ENCODE results near the gene RNU6-9.
A peak's percentile ranks its signal among the peaks of the same experiment; 100 is the strongest.

Gene RNU6-9

GRCh38 chr19:879711-880438 is 13.4 kb upstream of the RNU6-9 start:
- TF ChIP-seq, protein P1, sequence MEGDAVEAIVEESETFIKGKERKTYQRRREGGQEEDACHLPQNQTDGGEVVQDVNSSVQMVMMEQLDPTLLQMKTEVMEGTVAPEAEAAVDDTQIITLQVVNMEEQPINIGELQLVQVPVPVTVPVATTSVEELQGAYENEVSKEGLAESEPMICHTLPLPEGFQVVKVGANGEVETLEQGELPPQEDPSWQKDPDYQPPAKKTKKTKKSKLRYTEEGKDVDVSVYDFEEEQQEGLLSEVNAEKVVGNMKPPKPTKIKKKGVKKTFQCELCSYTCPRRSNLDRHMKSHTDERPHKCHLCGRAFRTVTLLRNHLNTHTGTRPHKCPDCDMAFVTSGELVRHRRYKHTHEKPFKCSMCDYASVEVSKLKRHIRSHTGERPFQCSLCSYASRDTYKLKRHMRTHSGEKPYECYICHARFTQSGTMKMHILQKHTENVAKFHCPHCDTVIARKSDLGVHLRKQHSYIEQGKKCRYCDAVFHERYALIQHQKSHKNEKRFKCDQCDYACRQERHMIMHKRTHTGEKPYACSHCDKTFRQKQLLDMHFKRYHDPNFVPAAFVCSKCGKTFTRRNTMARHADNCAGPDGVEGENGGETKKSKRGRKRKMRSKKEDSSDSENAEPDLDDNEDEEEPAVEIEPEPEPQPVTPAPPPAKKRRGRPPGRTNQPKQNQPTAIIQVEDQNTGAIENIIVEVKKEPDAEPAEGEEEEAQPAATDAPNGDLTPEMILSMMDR (conservative IDR thresholded peaks at IDR 0.05; ENCODE audit: low read depth) = no peak
- ChIA-PET CTCF (interaction anchor here (0.6 kb wide), 2 partner anchors 42 to 730 kb away, joined by 4 read pairs; no protein-coding TSS in a partner anchor), POLR2A (ENCODE audit: low non-redundant PET) (interaction anchor here (0.5 to 0.6 kb wide), 2 partner anchors 11 to 17 kb away, joined by 4 read pairs; no protein-coding TSS in a partner anchor)
- H3K27ac ChIP-seq = 0 out of 2 replicates have a peak overlapping the region, but pooled peaks have one; percentile 13
- no peak for DNase-seq (ENCODE audit: low spot score)

DNA sequence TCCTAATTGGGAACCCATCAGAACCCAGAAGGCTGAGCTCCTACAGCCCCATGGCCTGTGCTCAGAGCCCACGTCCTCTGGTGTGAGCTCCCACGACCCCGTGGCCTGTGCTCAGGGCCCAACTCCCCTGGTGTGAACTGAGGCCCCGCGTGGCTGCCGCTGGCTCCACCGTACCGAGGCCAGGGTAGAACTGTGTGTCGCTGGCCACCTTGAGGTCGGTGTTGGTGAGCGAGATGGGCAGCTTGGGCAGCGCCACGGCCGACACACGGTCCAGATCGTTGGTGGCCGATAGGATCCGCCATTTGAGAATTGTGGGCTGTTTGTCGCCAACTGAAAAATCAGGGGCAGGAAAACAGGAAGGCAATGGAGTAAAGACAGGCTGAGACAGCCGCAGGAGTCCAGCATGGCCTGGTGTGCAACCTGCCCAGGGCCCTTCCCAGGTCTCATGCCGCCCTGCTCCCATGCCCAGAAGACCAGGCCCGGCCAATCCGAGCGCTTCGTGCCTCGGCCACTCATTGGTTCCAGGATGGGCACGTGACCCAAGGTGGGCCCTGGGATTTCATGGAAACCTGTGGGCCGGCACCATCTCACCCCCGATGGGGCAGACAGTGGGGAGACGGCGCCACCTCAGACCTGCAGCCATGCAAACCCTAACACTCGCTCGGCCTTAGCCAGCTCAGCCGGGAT is 11.8 kb upstream of the RNU6-9 start:
- H3K27ac ChIP-seq = peak overlapping the region; percentile 13; the same call in 1 of the 2 replicates
- CTCF ChIA-PET = no interaction called here
- TF ChIP-seq, protein P1 (conservative IDR thresholded peaks at IDR 0.05; ENCODE audit: low read depth) = no peak
- POLR2A ChIA-PET (ENCODE audit: low non-redundant PET) = no interaction called here
- no peak for DNase-seq (ENCODE audit: low spot score)

DNA sequence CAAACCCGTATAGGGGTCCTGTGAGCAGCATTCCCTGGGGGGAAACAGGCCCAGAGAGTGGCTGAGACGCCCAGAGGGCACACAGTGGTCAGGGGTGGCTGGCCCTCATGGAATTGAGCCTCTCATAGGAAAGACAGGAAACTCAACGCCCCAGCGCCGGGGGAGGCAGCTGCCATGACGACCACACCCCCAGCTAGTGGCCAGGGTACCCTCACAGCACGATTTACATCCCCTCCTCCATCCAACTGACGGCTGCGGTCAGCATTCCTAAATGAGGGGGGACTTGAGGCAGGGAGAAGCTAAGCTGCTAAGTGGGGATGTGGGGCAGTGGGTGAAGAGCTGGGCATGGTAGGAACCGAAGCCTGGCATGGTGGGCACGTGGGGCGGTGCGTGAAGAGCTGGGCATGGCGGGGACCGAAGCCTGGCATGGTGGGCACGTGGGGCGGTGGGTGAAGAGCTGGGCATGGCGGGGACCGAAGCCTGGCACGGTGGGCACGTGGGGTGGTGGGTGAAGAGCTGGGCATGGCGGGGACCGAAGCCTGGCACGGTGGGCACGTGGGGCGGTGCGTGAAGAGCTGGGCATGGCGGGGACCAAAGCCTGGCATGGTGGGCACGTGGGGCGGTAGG is 10.3 kb upstream of the RNU6-9 start:
- peak overlapping the region; percentile 13; the same call in 1 of the 2 replicates for H3K27ac ChIP-seq
- TF ChIP-seq, protein P1 (conservative IDR thresholded peaks at IDR 0.05; ENCODE audit: low read depth) = no peak
- no peak for DNase-seq (ENCODE audit: low spot score)
- ChIA-PET CTCF (interaction anchor here (0.5 to 1.3 kb wide), 10 partner anchors 8 to 473 kb away, joined by 3 to 7 read pairs (median 4); no protein-coding TSS in a partner anchor), POLR2A (ENCODE audit: low non-redundant PET) (no interaction called here)

DNA sequence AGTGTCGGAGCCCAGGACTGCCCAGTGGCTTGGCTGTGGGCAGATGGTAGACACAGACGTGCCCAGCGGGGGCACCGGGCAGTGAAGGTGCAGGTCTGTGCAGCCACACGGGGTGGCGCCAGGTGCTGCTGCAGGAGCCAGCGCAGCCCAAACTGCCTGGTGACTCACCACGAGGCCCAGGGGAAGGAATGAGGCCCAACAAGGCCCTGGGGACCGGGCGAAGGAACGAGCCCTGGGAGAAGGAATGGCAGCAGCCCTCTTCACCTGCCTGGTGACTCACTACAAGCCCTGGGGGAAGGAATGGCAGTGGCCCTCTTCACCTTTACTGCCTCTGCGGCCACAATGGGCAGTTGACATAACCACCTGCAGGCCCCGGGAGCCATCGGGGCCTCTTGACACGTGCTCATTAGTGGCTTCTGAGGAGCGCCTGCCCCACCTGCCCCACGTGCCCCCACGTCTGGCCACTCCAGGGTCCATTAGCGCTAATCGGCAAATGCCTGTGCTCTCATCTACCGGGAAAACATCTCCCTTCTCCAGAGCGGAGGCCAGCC is 9.5 kb upstream of the RNU6-9 start:
- peak; percentile 84 for DNase-seq (ENCODE audit: low spot score)
- ChIA-PET POLR2A (ENCODE audit: low non-redundant PET) (no interaction called here), CTCF (interaction anchor here (0.5 to 1.3 kb wide), 7 partner anchors 19 to 474 kb away, joined by 3 to 7 read pairs (median 4); no protein-coding TSS in a partner anchor)
- H3K27ac ChIP-seq = peak overlapping the region; percentile 4; the same call in 1 of the 2 replicates
- TF ChIP-seq, protein P1 (conservative IDR thresholded peaks at IDR 0.05; ENCODE audit: low read depth) = no peak

GRCh38 chr19:884420-885211 is 8.7 kb upstream of the RNU6-9 start:
- no peak for DNase-seq (ENCODE audit: low spot score)
- POLR2A ChIA-PET (ENCODE audit: low non-redundant PET) = no interaction called here
- peak overlapping the region; percentile 4; the same call in 1 of the 2 replicates for H3K27ac ChIP-seq
- TF ChIP-seq, protein P1 (conservative IDR thresholded peaks at IDR 0.05; ENCODE audit: low read depth) = no peak
- CTCF ChIA-PET = no interaction called here
